ENCODE results near the gene HTD2.

HTD2 gene

GRCh38 chr3:58293516-58293915, 12.8 kb upstream of the HTD2 start:
- DNase-seq = no peak

- no peak for DNase-seq
Observed at GRCh38 chr3:58296269-58296668, 10.1 kb upstream of the HTD2 start.

- no peak for DNase-seq
Observed at GRCh38 chr3:58296843-58297242, 9.5 kb upstream of the HTD2 start.

GRCh38 chr3:58298190-58298589, 8.1 kb upstream of the HTD2 start:
- DNase-seq = no peak

- no peak for DNase-seq
Observed at GRCh38 chr3:58299075-58299474, 7.2 kb upstream of the HTD2 start.

- DNase-seq = no peak
Observed at GRCh38 chr3:58299839-58300516, 6.3 kb upstream of the HTD2 start.

- no peak for DNase-seq
Observed at GRCh38 chr3:58307639-58308215, 1.4 kb downstream of the HTD2 start.

GRCh38 chr3:58308728-58309127, 2.4 kb downstream of the HTD2 start:
- DNase-seq = no peak

- DNase-seq = no peak
Observed at GRCh38 chr3:58317811-58318210, 11.5 kb downstream of the HTD2 start.

GRCh38 chr3:58321791-58322190, 15.5 kb downstream of the HTD2 start:
- no peak for DNase-seq

GRCh38 chr3:58322793-58323192, 16.5 kb downstream of the HTD2 start:
- no peak for DNase-seq

- DNase-seq = no peak
Observed at GRCh38 chr3:58323529-58324390, 17.4 kb downstream of the HTD2 start.

- DNase-seq = no peak
Observed at GRCh38 chr3:58324391-58325390, 18.4 kb downstream of the HTD2 start.

- no peak for DNase-seq
Observed at GRCh38 chr3:58325525-58325992, 19.2 kb downstream of the HTD2 start.

GRCh38 chr3:58326267-58326900, 20.1 kb downstream of the HTD2 start:
- no peak for DNase-seq

GRCh38 chr3:58329150-58329921, 23.0 kb downstream of the HTD2 start:
- DNase-seq = no peak

- no peak for DNase-seq
Observed at GRCh38 chr3:58329922-58330413, 23.6 kb downstream of the HTD2 start.

GRCh38 chr3:58331593-58332152, 25.4 kb downstream of the HTD2 start:
- DNase-seq = no peak

- DNase-seq = peak; percentile 73
Observed at GRCh38 chr3:58332575-58333188, 26.4 kb downstream of the HTD2 start, which contains the start of gene PXK. PXK (plus strand) TSS chr3:58332892; CDS start chr3:58332989, 97 bp downstream.

Data from activated effector memory CD4-positive, alpha-beta T cell treated with Interleukin-2 at 50 U/mL for 16 hours (primary cell).